SKM-1 treated with dmso at 0.1 percent for 144 hours (cell line): ENCODE results near the gene AKT1.

ENCODE experiments used
- DNase-seq: peaks from one replicate; lab custom pipeline; 2025; ENCODE audit not compliant: unreplicated experiment; lab: John Stamatoyannopoulos, UW

AKT1 gene

DNA sequence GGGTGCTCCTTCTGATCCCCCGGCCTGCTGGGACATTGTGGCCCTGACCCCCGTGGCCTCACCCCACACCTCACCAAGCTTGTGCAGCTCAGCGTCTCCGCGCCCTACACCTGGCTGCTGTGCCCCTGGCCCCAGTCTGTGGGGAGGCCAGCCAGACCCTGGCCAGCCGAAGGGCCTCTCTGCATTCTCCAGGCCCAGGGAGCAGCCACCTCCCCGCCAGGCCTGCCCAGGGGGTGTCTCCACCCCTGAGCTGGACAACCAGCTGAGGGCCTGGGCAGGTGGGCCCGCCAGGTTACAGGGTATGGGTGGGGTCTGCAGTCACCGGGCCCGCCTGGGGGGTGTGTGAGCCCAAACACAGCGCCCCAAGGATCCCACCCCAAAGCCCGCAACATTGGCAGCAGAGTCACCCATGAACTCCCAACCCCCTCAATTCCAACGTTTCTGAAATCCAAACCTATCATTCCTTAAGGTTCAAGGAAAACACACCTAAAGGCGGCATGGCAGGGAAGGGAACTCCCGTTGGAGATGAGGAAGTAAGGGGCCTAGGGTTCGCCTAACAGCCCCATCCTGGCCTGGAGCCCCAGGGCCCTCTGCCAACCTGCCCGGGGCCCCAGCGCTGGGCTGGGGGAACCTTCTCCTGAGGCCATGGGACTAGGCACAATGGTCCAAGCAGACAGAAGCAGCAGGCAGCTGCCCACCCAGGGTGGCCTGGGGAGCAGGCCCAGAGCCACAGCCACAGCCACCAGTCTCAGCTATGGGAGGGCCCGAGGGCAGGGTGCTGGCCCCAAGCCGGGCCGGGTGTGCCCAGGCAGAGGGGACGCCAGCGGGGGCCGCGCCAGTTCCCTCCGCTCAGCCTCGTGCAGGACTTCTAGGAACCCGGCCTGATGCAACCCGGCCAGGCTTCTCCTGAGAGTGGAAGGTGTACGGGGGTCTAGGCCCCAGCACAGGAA, 8.5 kb downstream of the AKT1 start:
- no peak for DNase-seq

DNA sequence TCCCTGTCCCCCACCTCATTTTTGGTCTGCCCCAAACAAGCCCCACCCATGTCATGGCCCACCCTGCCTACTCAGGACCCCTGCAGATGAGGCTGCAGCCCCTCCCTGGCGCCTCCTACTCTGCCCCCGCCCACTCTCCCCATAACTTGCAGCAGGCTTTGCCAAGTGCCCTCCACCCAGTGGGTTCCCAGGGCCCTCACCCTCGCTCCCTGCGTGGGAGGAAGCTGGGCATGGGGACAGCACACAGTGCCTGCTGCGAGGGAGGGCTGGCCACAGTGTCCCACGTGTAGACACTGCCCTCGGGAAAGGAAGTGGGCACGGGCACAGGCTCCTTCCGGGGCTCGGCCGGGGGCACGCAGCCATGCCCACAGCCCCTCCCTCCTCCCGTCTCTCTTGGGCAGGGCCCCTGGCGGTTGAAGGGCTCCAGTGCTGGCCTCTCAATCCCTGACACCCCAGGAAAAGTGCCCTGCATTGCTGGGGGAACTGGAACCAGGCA, 9.4 kb downstream of the AKT1 start:
- DNase-seq, result no peak

DNA sequence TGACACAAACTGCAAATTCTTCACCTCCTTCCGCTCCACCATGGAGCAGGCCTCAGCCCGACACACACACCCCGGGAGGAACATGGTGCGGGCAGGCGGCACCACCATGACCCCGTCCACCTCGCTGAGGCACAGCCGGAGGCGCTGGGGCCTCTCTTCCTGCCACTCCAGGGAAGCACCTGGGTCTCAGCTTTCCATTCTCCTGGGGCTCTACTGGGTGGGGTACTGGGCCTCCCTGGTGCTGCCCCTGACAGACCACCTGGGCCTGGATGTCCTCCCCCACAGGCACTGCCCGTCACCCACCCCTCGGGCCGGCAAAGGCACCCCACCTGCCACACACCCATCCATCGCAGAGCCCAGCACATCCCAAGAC, 9.9 kb downstream of the AKT1 start:
- no peak for DNase-seq

DNA sequence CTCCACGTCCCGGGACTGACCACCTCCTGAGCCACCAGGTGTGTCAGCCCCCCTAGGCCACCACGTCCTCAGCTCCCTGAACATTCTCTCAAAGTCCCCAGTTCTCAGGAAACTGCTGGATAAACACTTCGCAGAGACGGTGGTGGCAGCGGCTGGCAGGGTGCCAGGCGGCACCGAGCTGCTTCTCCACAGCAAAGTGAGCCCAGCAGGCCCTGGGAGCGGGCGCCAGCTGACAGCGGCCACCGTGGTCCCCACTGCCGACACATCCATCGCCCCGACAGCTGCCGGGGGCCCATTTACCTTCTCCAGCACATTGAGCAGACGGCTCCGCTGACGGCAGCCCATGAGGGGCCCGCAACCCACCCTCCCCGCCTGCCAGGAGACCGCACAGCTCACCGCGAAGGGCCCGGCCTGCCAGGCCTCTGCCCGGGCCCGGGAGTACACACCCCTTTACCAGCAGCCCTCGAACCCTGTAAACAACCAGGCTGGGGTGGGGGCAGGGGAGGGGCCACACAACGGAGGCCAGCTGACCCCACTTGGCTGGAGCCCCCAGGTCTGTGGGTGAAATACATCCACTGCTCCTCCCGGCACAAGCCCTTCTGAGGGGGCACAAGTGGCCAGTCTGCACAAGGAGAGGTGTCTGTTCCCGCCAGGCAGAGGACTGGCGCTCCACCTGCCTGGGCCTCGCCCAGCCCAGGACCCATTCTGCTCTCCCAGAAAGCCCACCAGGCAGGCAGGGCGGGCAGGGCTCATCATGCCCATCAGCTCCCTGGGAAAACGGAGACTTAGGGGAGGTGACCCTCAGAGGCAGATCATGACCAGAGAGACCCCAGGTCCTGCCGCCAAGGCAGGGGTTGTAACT, 10.5 kb downstream of the AKT1 start:
- no peak for DNase-seq

DNA sequence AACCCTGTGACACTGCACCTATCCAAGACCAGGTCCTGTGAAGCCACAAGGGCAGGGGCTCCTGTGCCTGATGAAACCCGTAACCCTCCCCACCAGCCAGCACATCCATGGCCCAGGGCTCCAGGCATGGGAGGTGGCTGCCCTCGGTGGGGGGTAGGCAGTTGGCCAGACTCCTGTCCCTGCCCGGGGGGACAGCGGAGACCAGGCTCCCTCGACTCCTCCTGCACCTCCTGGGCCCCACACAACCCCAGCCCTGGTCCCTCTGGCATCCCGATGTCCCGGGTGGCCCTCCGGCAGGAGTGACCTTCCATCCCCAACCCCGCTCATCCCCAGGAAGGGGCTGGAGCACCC, 11.4 kb downstream of the AKT1 start:
- DNase-seq, result no peak

- no peak for DNase-seq
Measured at GRCh38 chr14:104783484-104784217, 11.9 kb downstream of the AKT1 start.

DNA sequence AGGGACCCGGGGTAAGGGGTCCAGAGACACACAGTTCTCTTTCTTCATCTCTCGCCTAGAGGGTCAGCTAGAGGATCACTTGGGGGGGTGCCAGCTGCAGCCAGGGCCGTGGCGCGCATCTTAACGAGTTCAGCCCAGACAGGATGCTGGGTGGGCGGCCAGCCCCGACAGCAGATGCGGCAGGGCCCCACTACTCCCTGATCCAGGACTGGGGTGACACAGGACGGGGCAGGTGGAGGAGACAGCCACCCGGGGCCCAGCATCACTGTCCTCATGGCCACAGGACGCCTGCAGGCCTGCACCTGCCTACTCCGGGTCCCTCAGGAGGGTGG, 12.8 kb downstream of the AKT1 start:
- DNase-seq, result no peak

DNA sequence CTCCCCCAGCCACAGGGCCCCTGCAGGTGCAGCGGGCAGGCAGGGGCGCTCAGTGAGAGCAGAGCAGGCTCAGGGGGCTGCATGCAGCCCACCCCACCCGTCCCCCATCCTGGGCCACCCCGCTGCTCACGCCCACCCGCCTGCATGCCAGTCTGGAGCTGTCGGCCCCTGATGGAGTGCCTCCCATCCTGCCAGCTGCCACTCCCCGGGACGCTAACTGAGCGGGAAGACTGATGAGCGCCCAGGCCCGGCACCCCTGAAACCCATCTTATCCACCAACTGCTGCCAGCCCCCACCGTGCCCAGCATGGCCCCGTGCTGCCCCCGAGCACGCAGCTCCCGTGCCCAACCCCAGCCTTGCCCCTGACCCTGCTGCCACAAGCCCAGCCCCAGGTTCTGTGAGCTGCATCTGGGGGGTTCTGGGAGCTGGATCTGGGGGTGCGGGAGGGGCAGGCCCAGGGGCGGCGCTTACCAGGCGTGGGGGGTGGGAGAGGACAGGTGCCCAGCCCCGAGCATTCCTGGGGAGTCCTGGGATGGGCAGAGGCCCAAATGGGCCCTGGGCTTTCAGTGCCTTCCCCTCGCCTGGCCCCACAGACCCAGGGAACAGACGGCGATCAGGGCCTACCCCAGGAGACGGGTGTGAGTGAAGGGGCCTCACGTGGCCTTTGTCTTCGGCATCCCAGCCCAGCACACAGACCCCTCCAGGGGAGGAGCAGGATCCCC, 13.3 kb downstream of the AKT1 start:
- no peak for DNase-seq

DNA sequence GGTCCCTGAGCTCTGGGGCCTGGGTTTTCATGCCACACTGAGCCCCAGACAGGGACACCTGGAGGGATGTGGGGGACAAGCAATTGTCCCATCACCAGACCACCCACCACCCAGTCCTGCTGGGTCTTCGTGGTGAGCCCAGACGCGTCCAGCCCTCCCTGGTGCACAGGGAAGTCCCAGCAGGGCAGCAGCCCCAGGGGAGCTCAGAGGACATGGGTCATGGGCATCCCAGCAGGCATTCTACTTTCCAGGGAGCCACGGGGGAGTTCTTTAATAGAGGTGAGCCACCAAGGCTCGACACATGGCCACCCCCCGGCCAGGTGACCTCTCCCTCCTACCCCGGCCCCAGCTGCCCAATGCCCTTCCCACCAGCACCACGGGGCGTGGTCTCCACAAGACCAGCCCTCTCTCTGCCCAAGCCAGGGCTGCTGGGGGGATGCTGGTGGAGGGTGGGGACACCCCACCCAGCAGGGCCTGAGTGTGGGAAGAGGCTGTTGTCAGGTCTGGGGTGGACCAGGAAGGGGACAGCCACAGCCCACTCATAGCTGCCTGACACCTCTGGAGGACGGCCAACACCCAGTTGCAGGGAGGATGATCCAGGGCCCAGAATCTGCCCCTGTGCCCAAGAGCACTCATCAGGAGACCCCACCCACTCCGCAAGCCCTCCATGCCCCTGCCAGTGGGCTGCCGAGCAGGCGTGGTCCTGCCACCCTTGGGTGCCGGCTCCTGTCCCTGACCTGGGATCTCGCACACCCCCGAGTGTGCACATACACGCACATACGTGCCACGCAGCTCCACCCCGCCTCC, 14.1 kb downstream of the AKT1 start:
- DNase-seq, result no peak

DNA sequence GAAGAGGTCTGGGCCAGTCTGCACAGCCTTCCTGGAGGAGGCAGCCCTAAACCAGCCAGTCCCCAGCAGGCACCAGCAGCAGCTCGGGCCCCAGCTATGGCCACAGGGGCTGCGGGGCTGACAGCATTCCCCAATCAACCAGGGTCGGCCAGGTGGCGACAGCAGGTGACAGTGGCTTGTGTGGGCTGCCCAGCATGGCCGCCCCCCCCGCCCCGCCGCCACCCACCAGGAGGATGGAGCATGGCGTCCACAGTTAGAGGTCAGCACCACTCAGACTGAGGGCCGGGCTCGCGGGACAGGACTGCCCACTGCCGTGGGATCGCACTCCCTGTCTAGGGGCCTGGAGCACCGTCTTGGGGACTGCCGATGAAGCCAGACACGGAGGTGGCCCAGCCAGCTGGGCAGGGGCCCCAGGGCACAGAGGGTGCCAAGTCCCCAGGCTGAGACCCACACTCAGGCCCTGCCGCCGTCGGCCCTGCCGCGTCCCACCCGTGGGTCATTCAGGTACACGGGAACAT, 15.0 kb downstream of the AKT1 start:
- no peak for DNase-seq

GRCh38 chr14:104779776-104780512, 15.6 kb downstream of the AKT1 start:
- DNase-seq, result no peak

GRCh38 chr14:104778694-104779331, 16.7 kb downstream of the AKT1 start:
- no peak for DNase-seq

DNA sequence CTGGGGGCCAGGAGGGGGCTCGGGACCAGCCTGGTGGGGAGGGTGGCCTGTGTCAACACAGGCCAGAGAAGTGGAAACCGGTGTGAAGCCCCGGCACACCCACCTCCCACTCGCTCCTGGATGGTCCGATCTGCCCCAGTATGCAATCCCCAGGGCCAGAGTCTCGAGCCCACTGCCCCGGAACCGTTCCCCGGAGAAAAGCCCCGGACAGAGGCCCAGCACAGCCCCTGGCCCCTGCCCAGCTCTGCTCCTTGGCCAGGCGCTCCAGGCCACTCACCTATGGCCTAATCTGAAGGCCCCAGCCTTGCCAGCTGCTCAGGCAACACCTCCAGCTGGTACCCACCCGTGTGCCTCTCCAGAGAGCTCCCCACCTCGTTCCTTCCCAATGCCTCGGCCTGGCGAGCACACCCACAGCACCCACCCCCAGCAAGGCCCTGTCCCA, 17.7 kb downstream of the AKT1 start:
- no peak for DNase-seq

GRCh38 chr14:104776961-104777807, 18.4 kb downstream of the AKT1 start:
- no peak for DNase-seq

DNA sequence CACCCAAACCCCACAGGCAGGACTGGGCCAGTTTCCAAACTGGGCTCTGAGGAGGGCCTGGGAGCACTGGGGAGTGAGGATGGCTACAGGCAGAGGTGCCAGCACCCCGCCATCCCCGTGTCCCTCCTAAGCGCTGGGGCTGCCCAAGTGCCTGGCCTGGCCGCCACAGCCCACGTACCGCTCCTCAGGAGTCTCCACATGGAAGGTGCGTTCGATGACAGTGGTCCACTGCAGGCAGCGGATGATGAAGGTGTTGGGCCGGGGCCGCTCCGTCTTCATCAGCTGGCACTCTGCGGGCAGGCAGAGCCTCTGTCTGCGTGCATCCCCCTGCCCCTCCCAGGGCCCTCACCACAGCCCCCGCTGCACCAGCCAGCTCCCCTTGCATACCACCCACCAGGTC, 19.1 kb downstream of the AKT1 start:
- no peak for DNase-seq

- DNase-seq, result no peak
Measured at GRCh38 chr14:104775073-104775489, 20.5 kb downstream of the AKT1 start.

- DNase-seq, result no peak
Measured at GRCh38 chr14:104774453-104775072, 21.0 kb downstream of the AKT1 start.
